Anterior cingulate cortex (tissue), 58 donors: ENCODE data around the gene UGT1A8.
"Not testable (repeated sequence)": the region's sequence is repeated elsewhere in the genome, so short reads cannot be mapped to it uniquely, and the experiment has no call there.

ENCODE experiments used
- DNase-seq, 58 donors: peaks; one replicate each; lab custom pipeline; 2025; lab: John Stamatoyannopoulos, UW

Gene UGT1A8

GRCh38 chr2:233681521-233682099, 64.2 kb downstream of the UGT1A8 start, which contains the start of gene UGT1A7:
Gene UGT1A7, plus strand, starts transcription at chr2:233681901. Its CDS starts 37 bp downstream, at chr2:233681938.
- no peak for DNase-seq

- DNase-seq: no peak
Observed at GRCh38 chr2:233684640-233685039, 67.2 kb downstream of the UGT1A8 start.

- no peak for DNase-seq
Observed at GRCh38 chr2:233686928-233687327, 69.5 kb downstream of the UGT1A8 start.

- DNase-seq: no peak
Observed at GRCh38 chr2:233688341-233688740, 70.9 kb downstream of the UGT1A8 start.

GRCh38 chr2:233689031-233689430, 71.6 kb downstream of the UGT1A8 start:
- no peak for DNase-seq

- DNase-seq: no peak
Observed at GRCh38 chr2:233689501-233689900, 72.1 kb downstream of the UGT1A8 start.

GRCh38 chr2:233690444-233690843, 73.0 kb downstream of the UGT1A8 start:
- no peak for DNase-seq

- no peak for DNase-seq
Observed at GRCh38 chr2:233691443-233692433, 74.3 kb downstream of the UGT1A8 start.

GRCh38 chr2:233692648-233693047, 75.2 kb downstream of the UGT1A8 start, which contains the start of gene UGT1A6:
Gene UGT1A6, plus strand, starts transcription at chr2:233692890. Its CDS starts 115 bp downstream, at chr2:233693005.
- DNase-seq: no peak

GRCh38 chr2:233693963-233694362, 76.5 kb downstream of the UGT1A8 start:
- DNase-seq: no peak

- DNase-seq: no peak
Observed at GRCh38 chr2:233698740-233699139, 81.3 kb downstream of the UGT1A8 start.

- no peak for DNase-seq
Observed at GRCh38 chr2:233699424-233700027, 82.1 kb downstream of the UGT1A8 start.

GRCh38 chr2:233700028-233700635, 82.7 kb downstream of the UGT1A8 start:
- no peak for DNase-seq

- DNase-seq: not testable (repeated sequence)
Observed at GRCh38 chr2:233700842-233701241, 83.4 kb downstream of the UGT1A8 start.

- no peak for DNase-seq
Observed at GRCh38 chr2:233702238-233702637, 84.8 kb downstream of the UGT1A8 start.

- DNase-seq: no peak
Observed at GRCh38 chr2:233705911-233706506, 88.6 kb downstream of the UGT1A8 start.

- no peak for DNase-seq
Observed at GRCh38 chr2:233706720-233707119, 89.3 kb downstream of the UGT1A8 start.

- DNase-seq: no peak
Observed at GRCh38 chr2:233707940-233708644, 90.7 kb downstream of the UGT1A8 start.

GRCh38 chr2:233708942-233709341, 91.5 kb downstream of the UGT1A8 start:
- no peak for DNase-seq
